ENCODE data around the gene GRIK4.

The GRIK4 gene

DNA sequence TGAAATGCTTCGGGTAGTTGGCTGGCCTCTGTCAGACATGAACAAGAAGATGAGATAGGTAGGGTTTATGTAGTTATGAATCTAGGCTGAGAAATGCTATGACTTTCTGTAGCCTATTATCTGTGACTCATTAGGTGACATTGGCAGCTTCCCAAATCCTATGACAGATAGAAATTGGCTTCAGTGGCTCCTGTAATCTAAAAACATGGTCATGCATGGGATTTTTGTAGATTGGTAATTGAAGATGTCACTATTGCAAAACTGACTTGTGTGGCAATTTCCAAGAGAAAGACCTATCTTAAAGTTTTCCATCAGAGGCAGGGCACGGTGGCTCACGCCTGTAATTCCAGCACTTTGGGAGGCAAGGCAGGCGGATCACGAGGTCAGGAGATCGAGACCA, 29.4 kb upstream of the GRIK4 start:
- Histone ChIP-seq H3K4me2 (ENCODE audit: low read length) (no peak overlapping the region), H3K9me3 (ENCODE audit: control insufficient read depth, insufficient read depth, low read length) (no peaks in the 10 kb centered on the region), H3K27ac (ENCODE audit: low read depth, low read length) (no peak overlapping the region), H3K4me1 (ENCODE audit: control insufficient read depth, low read length) (no peaks in the 10 kb centered on the region), H3K9me2 (replicated peaks; ENCODE audit: control insufficient read depth, low read length) (no peaks in the 10 kb centered on the region), H3F3A (ENCODE audit: control insufficient read depth, insufficient read depth) (no peaks in the 10 kb centered on the region), H3K4me3 (ENCODE audit: low read length) (no peak overlapping the region), H3K27me3 (ENCODE audit: control insufficient read depth, low read length) (no peaks in the 10 kb centered on the region), H4K20me1 (ENCODE audit: control insufficient read depth, insufficient read depth, low read depth, low read length) (no peaks in the 10 kb centered on the region), H3K79me2 (ENCODE audit: control insufficient read depth, low read length) (no peaks in the 10 kb centered on the region), H3K36me3 (ENCODE audit: control insufficient read depth, low read length) (peaks cover 2% of the 10 kb centered on the region; the same call in 1 of the 2 replicates)
- TF ChIP-seq, protein P1, sequence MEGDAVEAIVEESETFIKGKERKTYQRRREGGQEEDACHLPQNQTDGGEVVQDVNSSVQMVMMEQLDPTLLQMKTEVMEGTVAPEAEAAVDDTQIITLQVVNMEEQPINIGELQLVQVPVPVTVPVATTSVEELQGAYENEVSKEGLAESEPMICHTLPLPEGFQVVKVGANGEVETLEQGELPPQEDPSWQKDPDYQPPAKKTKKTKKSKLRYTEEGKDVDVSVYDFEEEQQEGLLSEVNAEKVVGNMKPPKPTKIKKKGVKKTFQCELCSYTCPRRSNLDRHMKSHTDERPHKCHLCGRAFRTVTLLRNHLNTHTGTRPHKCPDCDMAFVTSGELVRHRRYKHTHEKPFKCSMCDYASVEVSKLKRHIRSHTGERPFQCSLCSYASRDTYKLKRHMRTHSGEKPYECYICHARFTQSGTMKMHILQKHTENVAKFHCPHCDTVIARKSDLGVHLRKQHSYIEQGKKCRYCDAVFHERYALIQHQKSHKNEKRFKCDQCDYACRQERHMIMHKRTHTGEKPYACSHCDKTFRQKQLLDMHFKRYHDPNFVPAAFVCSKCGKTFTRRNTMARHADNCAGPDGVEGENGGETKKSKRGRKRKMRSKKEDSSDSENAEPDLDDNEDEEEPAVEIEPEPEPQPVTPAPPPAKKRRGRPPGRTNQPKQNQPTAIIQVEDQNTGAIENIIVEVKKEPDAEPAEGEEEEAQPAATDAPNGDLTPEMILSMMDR (IDR thresholded peaks at IDR 0.05; ENCODE audit: low read depth, low read length, poor library complexity, severe bottlenecking) = no peak
- no peak for TF ChIP-seq EZH2phosphoT487 (IDR thresholded peaks at IDR 0.05; ENCODE audit: borderline replicate concordance, low read length)

DNA sequence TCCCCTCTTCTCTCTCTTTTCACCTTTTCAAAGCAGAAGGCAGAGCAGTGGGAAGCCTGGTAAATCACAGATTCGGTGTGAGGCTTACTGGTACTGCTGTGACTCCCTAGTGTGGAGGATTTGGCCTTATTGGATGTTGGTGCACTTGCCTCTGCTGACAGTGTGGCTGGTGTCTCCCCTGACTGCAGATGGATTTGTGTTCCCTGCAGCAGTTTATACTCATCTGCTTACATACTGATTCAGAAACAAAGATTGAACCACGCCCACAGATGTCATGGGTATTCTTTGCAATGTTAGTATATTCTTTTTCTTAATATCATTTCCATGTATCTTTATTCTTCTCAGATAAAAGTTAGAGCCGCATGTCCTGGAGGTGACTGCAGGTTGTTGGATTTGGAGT, 26.8 kb upstream of the GRIK4 start:
- H3K27ac ChIP-seq (ENCODE audit: low read depth, low read length) = no peak overlapping the region

DNA sequence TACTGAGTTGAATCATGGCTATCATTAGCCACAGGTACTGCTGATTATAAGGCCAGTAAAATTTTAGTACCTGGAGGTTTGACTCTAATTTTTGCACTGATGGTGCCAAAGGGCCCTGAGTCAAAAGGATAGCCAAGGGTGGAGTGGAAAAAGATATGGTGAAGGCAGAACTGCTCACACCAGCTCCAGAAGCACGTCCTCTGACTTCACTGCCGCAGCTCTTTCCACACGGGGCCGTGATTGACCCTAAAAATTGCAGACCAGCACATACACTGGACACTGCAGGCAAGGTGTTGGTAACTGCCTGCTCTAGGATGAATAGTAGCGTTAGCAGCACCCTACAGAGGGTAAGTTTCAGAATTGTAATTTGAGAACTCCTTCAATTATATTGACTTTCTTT, 25.4 kb upstream of the GRIK4 start:
- Histone ChIP-seq H3K4me3 (ENCODE audit: low read length) (no peak overlapping the region), H3K79me2 (ENCODE audit: control insufficient read depth, low read length) (no peaks in the 10 kb centered on the region), H3K4me1 (ENCODE audit: control insufficient read depth, low read length) (no peaks in the 10 kb centered on the region), H3K9me2 (replicated peaks; ENCODE audit: control insufficient read depth, low read length) (no peaks in the 10 kb centered on the region), H4K20me1 (ENCODE audit: control insufficient read depth, insufficient read depth, low read depth, low read length) (no peaks in the 10 kb centered on the region), H3F3A (ENCODE audit: control insufficient read depth, insufficient read depth) (no peaks in the 10 kb centered on the region), H3K27me3 (ENCODE audit: control insufficient read depth, low read length) (no peaks in the 10 kb centered on the region), H3K27ac (ENCODE audit: low read depth, low read length) (no peak overlapping the region), H3K36me3 (ENCODE audit: control insufficient read depth, low read length) (no peaks in the 10 kb centered on the region; the same call in 1 of the 2 replicates), H3K9me3 (ENCODE audit: control insufficient read depth, insufficient read depth, low read length) (no peaks in the 10 kb centered on the region), H3K4me2 (ENCODE audit: low read length) (no peak overlapping the region)
- no peak for TF ChIP-seq EZH2phosphoT487 (IDR thresholded peaks at IDR 0.05; ENCODE audit: borderline replicate concordance, low read length)
- TF ChIP-seq, protein P1 (IDR thresholded peaks at IDR 0.05; ENCODE audit: low read depth, low read length, poor library complexity, severe bottlenecking) = no peak

More for the DNA sequence above, 26.8 kb upstream of the GRIK4 start:
- H3K9me2 ChIP-seq (replicated peaks; ENCODE audit: control insufficient read depth, low read length) = no peaks in the 10 kb centered on the region
- TF ChIP-seq, protein P1 (IDR thresholded peaks at IDR 0.05; ENCODE audit: low read depth, low read length, poor library complexity, severe bottlenecking) = no peak
- TF ChIP-seq EZH2phosphoT487 (IDR thresholded peaks at IDR 0.05; ENCODE audit: borderline replicate concordance, low read length) = no peak
- H3K27me3 ChIP-seq (ENCODE audit: control insufficient read depth, low read length) = no peaks in the 10 kb centered on the region
- no peaks in the 10 kb centered on the region for H4K20me1 ChIP-seq (ENCODE audit: control insufficient read depth, insufficient read depth, low read depth, low read length)
- H3K79me2 ChIP-seq (ENCODE audit: control insufficient read depth, low read length) = no peaks in the 10 kb centered on the region
- H3F3A ChIP-seq (ENCODE audit: control insufficient read depth, insufficient read depth) = no peaks in the 10 kb centered on the region
- H3K4me3 ChIP-seq (ENCODE audit: low read length) = no peak overlapping the region
- H3K4me1 ChIP-seq (ENCODE audit: control insufficient read depth, low read length) = no peaks in the 10 kb centered on the region
- no peak overlapping the region for H3K4me2 ChIP-seq (ENCODE audit: low read length)
- peaks cover 2% of the 10 kb centered on the region; the same call in 1 of the 2 replicates for H3K36me3 ChIP-seq (ENCODE audit: control insufficient read depth, low read length)
- no peaks in the 10 kb centered on the region for H3K9me3 ChIP-seq (ENCODE audit: control insufficient read depth, insufficient read depth, low read length)

Measured in DOHH2 (cell line).